Right lobe of liver (tissue), 6 donors: ENCODE results near the gene GDPD5. TPM values are rescaled to one million over a fixed set of nuclear protein-coding genes. Genes with fewer than 3 reads are reported as not detected.

Source experiments
- ATAC-seq, 4 donors: fragments of 200-7000 bp; cut with Tn5 transposase; one replicate each; pipeline ENCODE4 v1.9.1; 2020; ENCODE audit warnings: mild to moderate bottlenecking in 4 of 4, moderate library complexity in 4 of 4
- DNase-seq, 3 donors: peaks; one replicate each; pipeline ENCODE4 v3.0.0-alpha.2; 2020
- H3K27ac ChIP-seq, 3 donors: fragments of 200-600 bp; one replicate each; pipeline ENCODE4 v1.8.0; 2022
- H3K27me3 ChIP-seq, 2 donors: fragments of 200-600 bp; one replicate each; pipeline ENCODE4 v1.8.0; 2022
- H3K36me3 ChIP-seq, 4 donors: fragments of 200-600 bp; sonication (generic) in 1 of 4; one replicate each; pipeline versions ENCODE4 v1.5.1 to v1.8.0; 2017 to 2022; ENCODE audit warnings: control low read depth in 1 of 4
- H3K4me1 ChIP-seq, 4 donors: fragments of 200-600 bp; sonication (generic) in 1 of 4; one replicate each; pipeline versions ENCODE4 v1.5.1 to v1.8.0; 2017 to 2022; ENCODE audit warnings: control low read depth in 1 of 4
- H3K4me3 ChIP-seq, 3 donors: fragments of 200-600 bp; one replicate each; pipeline ENCODE4 v1.8.0; 2022
- H3K9me3 ChIP-seq, 4 donors: fragments of 200-600 bp; sonication (generic) in 1 of 4; one replicate each; pipeline versions ENCODE4 v1.5.1 to v1.8.0; 2017 to 2022; ENCODE audit warnings: control low read depth in 1 of 4
- CTCF ChIP-seq, 4 donors: fragments of 200-600 bp in 3 of 4; fragments of 450-650 bp in 1 of 4; IDR thresholded peaks; one replicate each; pipeline versions ENCODE4 v1.5.1 to v1.8.0; 2016 to 2022; ENCODE audit warnings: antibody characterized with exemption in 4 of 4, mild to moderate bottlenecking in 2 of 4
- POLR2A ChIP-seq: fragments of 450-650 bp; IDR thresholded peaks from one replicate; pipeline ENCODE4 v1.6.1; 2017; ENCODE audit warnings: antibody characterized with exemption, mild to moderate bottlenecking
- WGBS: methylation state at CpG from one replicate; pipeline ENCODE4 v1.1.6; 2018; ENCODE audit warnings: low coverage, low lambda C conversion rate; ENCODE audit not compliant: insufficient coverage; ENCODE audit errors: missing lambda C conversion rate; 5-methylcytosine and 5-hydroxymethylcytosine counted together
- intact Hi-C, 2 donors: fragments of 100-400 bp; cut with DNase I; formaldehyde crosslinking; loops; one replicate each; pipeline versions ENCODE4 v1.11.2 to v1.14.1; 2022
- total RNA-seq, 6 experiments: library from RNA; depleted of rRNA in 2 of 6; stranded (reverse); fragments of >200 nt in 2 of 6; fragmentation: NEBNext Ultra II Directional in 3 of 6; extraction: Animal tissue kit (Norgen Biotek cat#: 25700) in 3 of 6; gene quantifications; one replicate each; pipeline versions ENCODE4 v1.1.0 to v1.2.4, GENCODE V29; 2016 to 2023
- donor health status: DM: no; HTN: yes; CAD: no.
- donor health status: DM: no; HTN: no; CAD: no.
- donor health status: DM: no; HTN: no; CAD: no.
- donor health status: DM: no; HTN: yes; CAD: no.
- donor health status: DM: no; HTN: yes; CAD: no.

The GDPD5 gene
- total RNA-seq, 6 experiments from 2014 or later: 2.0 to 10.7 (median 4.1) TPM

- TF ChIP-seq POLR2A (no peak), CTCF (IDR thresholded peaks at IDR 0.05) (no peak)
- Histone ChIP-seq H3K27me3 (no peaks in the 10 kb centered on the region), H3K36me3 (no peaks in the 10 kb centered on the region), H3K4me3 (no peak overlapping the region), H3K27ac (no peak overlapping the region), H3K9me3 (no peaks in the 10 kb centered on the region), H3K4me1 (no peaks in the 10 kb centered on the region)
- DNase-seq: no peak
- 82% methylated on average over 5 of the region's 5 CpGs for WGBS
- no peak for ATAC-seq
- intact Hi-C loops: no loop called here
Measured at GRCh38 chr11:75504501-75504900, 21.2 kb downstream of the GDPD5 start.

DNA sequence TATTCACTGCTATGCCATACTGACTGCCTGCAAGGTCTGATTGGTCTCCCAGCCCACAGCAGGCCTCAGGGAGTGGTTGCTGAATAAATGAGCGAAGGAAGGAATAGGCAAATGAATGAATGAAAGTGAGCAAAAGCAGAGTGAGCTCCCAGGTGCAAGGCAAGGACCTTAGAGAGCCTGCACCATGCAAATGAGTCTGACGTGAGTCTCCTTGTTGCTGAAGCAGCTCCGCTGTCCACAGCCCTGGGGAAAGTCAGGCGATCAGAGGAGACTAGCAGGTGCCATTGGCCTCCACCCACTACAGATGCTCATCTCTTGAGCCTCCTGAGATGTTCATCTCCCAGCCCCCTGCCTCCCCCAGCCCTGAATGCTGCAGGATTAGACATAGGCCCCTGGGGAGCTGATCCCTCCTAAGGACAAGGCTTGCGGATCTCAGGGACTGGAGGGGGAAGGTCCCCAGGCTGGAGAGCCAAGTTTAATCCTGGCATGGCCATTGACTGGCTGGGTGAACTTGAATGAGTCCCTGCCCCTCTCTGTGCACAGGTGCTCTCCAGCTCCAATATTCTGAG lies 22.1 kb downstream of the GDPD5 start:
- no peaks in the 10 kb centered on the region for H3K27me3 ChIP-seq
- intact Hi-C loops: no loop called here
- WGBS: 92% methylated on average over 4 of the region's 5 CpGs
- DNase-seq (no peak), ATAC-seq (no peak)
- H3K4me1 ChIP-seq: no peaks in the 10 kb centered on the region
- TF ChIP-seq CTCF (IDR thresholded peaks at IDR 0.05): no peak
- TF ChIP-seq POLR2A: no peak
- no peaks in the 10 kb centered on the region for H3K36me3 ChIP-seq
- H3K9me3 ChIP-seq: no peaks in the 10 kb centered on the region
- H3K4me3 ChIP-seq: no peak overlapping the region
- H3K27ac ChIP-seq: no peak overlapping the region

GRCh38 chr11:75502138-75502537 lies 23.6 kb downstream of the GDPD5 start:
- no peak overlapping the region for H3K27ac ChIP-seq
- WGBS: 100% methylated on average over 1 of the region's 1 CpG
- H3K36me3 ChIP-seq: no peaks in the 10 kb centered on the region
- DNase-seq (no peak), ATAC-seq (no peak)
- no peaks in the 10 kb centered on the region for H3K4me1 ChIP-seq
- no peak for TF ChIP-seq POLR2A
- TF ChIP-seq CTCF (IDR thresholded peaks at IDR 0.05): no peak
- H3K27me3 ChIP-seq: no peaks in the 10 kb centered on the region
- H3K4me3 ChIP-seq: no peak overlapping the region
- H3K9me3 ChIP-seq: no peaks in the 10 kb centered on the region
- intact Hi-C loops: no loop called here

DNA sequence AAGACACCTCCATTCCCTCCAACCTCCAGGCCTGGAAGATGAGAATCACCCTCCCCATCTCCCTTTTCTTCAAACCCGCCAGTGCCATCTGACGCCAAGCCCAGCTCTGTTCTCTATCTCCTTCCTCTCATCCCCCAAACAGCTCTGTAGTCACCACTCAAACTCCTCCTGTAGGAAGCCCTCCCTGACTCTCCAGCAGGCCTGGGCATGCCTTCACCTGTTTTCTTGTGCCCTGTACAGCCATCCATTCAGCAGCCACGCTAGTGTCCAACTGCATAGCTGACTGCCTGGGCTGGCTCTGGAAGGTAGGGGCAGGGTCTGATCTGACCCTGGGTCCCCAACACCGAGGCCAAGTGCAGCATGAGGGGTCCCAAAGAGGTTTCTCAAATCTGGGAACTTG lies 25.0 kb downstream of the GDPD5 start:
- H3K4me1 ChIP-seq: no peaks in the 10 kb centered on the region
- no peak for DNase-seq
- intact Hi-C loops: no loop called here
- 95% methylated on average over 3 of the region's 4 CpGs for WGBS
- H3K4me3 ChIP-seq: no peak overlapping the region
- no peaks in the 10 kb centered on the region for H3K27me3 ChIP-seq
- no peak overlapping the region for H3K27ac ChIP-seq
- no peak for ATAC-seq
- TF ChIP-seq CTCF (IDR thresholded peaks at IDR 0.05): no peak
- no peak for TF ChIP-seq POLR2A
- no peaks in the 10 kb centered on the region for H3K36me3 ChIP-seq
- H3K9me3 ChIP-seq: no peaks in the 10 kb centered on the region
